GM18519 (cell line): ENCODE data around the gene FKBP5.
"Not testable (repeated sequence)": the region's sequence is repeated elsewhere in the genome, so short reads cannot be mapped to it uniquely, and the experiment has no call there.

Source experiments
- ATAC-seq: cut with Tn5 transposase; IDR thresholded peaks from one replicate; pipeline ENCODE4 v1.9.1; 2021; ENCODE audit warnings: mild to moderate bottlenecking, moderate library complexity; ENCODE audit not compliant: unreplicated experiment, low FRiP score

FKBP5 gene

GRCh38 chr6:35557239-35557638 lies 131.5 kb downstream of the FKBP5 start:
- no peak for ATAC-seq

GRCh38 chr6:35554811-35555210 lies 133.9 kb downstream of the FKBP5 start:
- ATAC-seq: no peak

GRCh38 chr6:35553315-35553714 lies 135.4 kb downstream of the FKBP5 start:
- ATAC-seq: no peak

GRCh38 chr6:35552285-35552917 lies 136.3 kb downstream of the FKBP5 start:
- no peak for ATAC-seq

- no peak for ATAC-seq
These were observed 138.3 kb downstream of the FKBP5 start for GRCh38 chr6:35550437-35550836.

GRCh38 chr6:35547676-35548075 lies 141.0 kb downstream of the FKBP5 start:
- no peak for ATAC-seq

- no peak for ATAC-seq
These were observed 143.8 kb downstream of the FKBP5 start for GRCh38 chr6:35544769-35545361.

- no peak for ATAC-seq
These were observed 145.1 kb downstream of the FKBP5 start for GRCh38 chr6:35543459-35544193.

- no peak for ATAC-seq
These were observed 146.9 kb downstream of the FKBP5 start for GRCh38 chr6:35541836-35542235.

GRCh38 chr6:35539223-35539622 lies 149.5 kb downstream of the FKBP5 start:
- no peak for ATAC-seq

GRCh38 chr6:35535847-35536246 lies 152.9 kb downstream of the FKBP5 start:
- not testable (repeated sequence) for ATAC-seq

- ATAC-seq: no peak
These were observed 154.1 kb downstream of the FKBP5 start for GRCh38 chr6:35534407-35535170.

GRCh38 chr6:35533981-35534380 lies 154.7 kb downstream of the FKBP5 start:
- ATAC-seq: no peak

- ATAC-seq: no peak
These were observed 156.6 kb downstream of the FKBP5 start for GRCh38 chr6:35532126-35532525.

- ATAC-seq: no peak
These were observed 164.2 kb downstream of the FKBP5 start for GRCh38 chr6:35524380-35525020.
